ENCODE results near the gene DTD1.
A peak's percentile ranks its signal among the peaks of the same experiment; 100 is the strongest.

The DTD1 gene

DNA sequence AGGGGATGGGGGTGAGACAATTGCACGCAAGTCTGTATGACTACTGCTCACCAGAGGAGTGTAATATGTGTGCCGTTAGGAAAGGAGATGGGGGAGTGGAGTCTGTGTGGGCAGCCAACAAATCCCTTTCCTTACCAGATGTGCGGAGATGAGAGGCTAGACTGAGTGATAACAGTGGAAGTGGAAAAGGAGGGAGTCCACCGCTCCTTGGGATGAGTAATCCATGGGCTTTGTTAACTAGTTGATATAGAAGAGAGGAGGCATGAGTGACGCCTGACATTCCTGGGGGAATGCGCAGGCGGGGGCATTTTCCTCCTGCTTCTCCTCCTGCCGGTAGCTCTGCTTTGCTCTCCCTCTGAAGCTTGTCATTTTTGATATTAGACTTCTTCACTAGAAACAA is 34.1 kb upstream of the DTD1 start:
- no peaks in the 10 kb centered on the region for H3F3A ChIP-seq (ENCODE audit: low read depth)
- TF ChIP-seq EZH2phosphoT487 (IDR thresholded peaks at IDR 0.05; ENCODE audit: borderline replicate concordance), result no peak
- TF ChIP-seq, protein P1, sequence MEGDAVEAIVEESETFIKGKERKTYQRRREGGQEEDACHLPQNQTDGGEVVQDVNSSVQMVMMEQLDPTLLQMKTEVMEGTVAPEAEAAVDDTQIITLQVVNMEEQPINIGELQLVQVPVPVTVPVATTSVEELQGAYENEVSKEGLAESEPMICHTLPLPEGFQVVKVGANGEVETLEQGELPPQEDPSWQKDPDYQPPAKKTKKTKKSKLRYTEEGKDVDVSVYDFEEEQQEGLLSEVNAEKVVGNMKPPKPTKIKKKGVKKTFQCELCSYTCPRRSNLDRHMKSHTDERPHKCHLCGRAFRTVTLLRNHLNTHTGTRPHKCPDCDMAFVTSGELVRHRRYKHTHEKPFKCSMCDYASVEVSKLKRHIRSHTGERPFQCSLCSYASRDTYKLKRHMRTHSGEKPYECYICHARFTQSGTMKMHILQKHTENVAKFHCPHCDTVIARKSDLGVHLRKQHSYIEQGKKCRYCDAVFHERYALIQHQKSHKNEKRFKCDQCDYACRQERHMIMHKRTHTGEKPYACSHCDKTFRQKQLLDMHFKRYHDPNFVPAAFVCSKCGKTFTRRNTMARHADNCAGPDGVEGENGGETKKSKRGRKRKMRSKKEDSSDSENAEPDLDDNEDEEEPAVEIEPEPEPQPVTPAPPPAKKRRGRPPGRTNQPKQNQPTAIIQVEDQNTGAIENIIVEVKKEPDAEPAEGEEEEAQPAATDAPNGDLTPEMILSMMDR (conservative IDR thresholded peaks at IDR 0.05; ENCODE audit: low read length), result no peak
- H3K9me3 ChIP-seq (ENCODE audit: insufficient read depth, low read depth, low read length), result no peaks in the 10 kb centered on the region
- no peak overlapping the region for H3K4me3 ChIP-seq (ENCODE audit: low read length, poor library complexity, severe bottlenecking)
- no peaks in the 10 kb centered on the region for H3K4me1 ChIP-seq (ENCODE audit: insufficient read depth, low read length, poor library complexity, severe bottlenecking)
- H4K20me1 ChIP-seq (ENCODE audit: insufficient read depth, low read length, poor library complexity, severe bottlenecking), result no peaks in the 10 kb centered on the region
- H3K36me3 ChIP-seq (ENCODE audit: insufficient read depth, low read length), result peaks cover 61% of the 10 kb centered on the region; the same call in 1 of the 2 replicates
- H3K4me2 ChIP-seq (ENCODE audit: low read depth, low read length, poor library complexity, severe bottlenecking), result no peak overlapping the region
- H2AFZ ChIP-seq (ENCODE audit: low read length), result no peak overlapping the region
- H3K27me3 ChIP-seq (ENCODE audit: insufficient read depth, low read length, poor library complexity, severe bottlenecking), result no peaks in the 10 kb centered on the region
- H3K79me2 ChIP-seq (ENCODE audit: insufficient read depth, low read length), result no peaks in the 10 kb centered on the region
- no peak overlapping the region for H3K9ac ChIP-seq (ENCODE audit: low read depth, low read length, poor library complexity, severe bottlenecking)
- H3K9me2 ChIP-seq (replicated peaks; ENCODE audit: low read depth, low read length), result no peaks in the 10 kb centered on the region

DNA sequence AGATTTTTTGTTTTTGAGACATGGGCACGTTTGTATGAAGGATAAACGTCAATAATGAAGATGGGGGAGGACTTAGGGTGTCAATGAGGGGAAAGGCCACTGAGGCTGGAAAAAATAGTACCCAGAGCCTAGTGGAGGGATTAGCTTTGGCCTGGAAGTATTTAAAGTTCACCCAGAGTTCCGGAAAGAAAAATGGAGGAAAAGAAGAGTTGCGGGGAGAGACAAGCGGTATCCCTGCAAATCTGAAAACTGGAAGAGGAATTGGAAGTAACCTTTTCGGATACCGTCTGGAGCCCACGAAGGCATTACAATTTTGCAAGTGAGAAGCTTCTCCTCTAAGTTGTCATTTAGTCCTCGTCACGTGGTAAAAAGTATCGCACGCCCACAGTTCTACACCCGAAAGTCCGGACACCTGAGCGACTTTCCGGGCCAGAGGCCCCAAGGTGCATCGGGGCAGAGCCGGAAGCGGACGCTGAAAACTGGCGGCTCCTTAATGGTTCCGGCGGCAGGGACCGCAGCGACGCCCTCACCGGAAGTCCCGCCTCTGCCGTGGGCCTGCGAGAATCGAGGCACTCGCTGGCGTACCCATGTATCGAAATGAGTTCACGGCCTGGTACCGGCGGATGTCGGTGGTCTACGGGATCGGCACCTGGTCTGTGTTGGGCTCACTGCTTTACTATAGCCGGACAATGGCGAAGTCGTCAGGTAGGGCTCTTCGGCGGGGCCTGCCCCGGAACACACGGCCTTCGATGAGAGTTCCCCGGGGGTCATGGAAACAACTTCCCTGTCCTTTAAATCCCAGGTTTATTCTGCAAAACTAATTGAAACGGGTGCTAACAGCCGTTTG is 20.7 kb upstream of the DTD1 start, which contains the start of gene SMIM26:
TSS of gene SMIM26 (plus strand) at position 541 of the 847 bp plus-strand sequence. CDS start at position 588, 47 bp downstream.
- H3F3A ChIP-seq (ENCODE audit: low read depth), result no peaks in the 10 kb centered on the region
- H3K4me1 ChIP-seq (ENCODE audit: insufficient read depth, low read length, poor library complexity, severe bottlenecking), result peaks cover 16% of the 10 kb centered on the region
- H3K9me2 ChIP-seq (replicated peaks; ENCODE audit: low read depth, low read length), result no peaks in the 10 kb centered on the region
- H3K9ac ChIP-seq (ENCODE audit: low read depth, low read length, poor library complexity, severe bottlenecking), result peak within 1 kb of the TSS; percentile 91
- H3K79me2 ChIP-seq (ENCODE audit: insufficient read depth, low read length), result peaks cover 26% of the 10 kb centered on the region
- peak within 1 kb of the TSS; percentile 91 for H2AFZ ChIP-seq (ENCODE audit: low read length)
- H3K9me3 ChIP-seq (ENCODE audit: insufficient read depth, low read depth, low read length), result no peaks in the 10 kb centered on the region
- H3K27me3 ChIP-seq (ENCODE audit: insufficient read depth, low read length, poor library complexity, severe bottlenecking), result no peaks in the 10 kb centered on the region
- H3K4me2 ChIP-seq (ENCODE audit: low read depth, low read length, poor library complexity, severe bottlenecking), result peak within 1 kb of the TSS; percentile 80
- TF ChIP-seq EZH2phosphoT487 (IDR thresholded peaks at IDR 0.05; ENCODE audit: borderline replicate concordance), result no peak
- TF ChIP-seq, protein P1 (conservative IDR thresholded peaks at IDR 0.05; ENCODE audit: low read length), result no peak
- H4K20me1 ChIP-seq (ENCODE audit: insufficient read depth, low read length, poor library complexity, severe bottlenecking), result no peaks in the 10 kb centered on the region
- peaks cover 13% of the 10 kb centered on the region; the same call in 1 of the 2 replicates for H3K36me3 ChIP-seq (ENCODE audit: insufficient read depth, low read length)
- peak within 1 kb of the TSS; percentile 92 for H3K4me3 ChIP-seq (ENCODE audit: low read length, poor library complexity, severe bottlenecking)

DNA sequence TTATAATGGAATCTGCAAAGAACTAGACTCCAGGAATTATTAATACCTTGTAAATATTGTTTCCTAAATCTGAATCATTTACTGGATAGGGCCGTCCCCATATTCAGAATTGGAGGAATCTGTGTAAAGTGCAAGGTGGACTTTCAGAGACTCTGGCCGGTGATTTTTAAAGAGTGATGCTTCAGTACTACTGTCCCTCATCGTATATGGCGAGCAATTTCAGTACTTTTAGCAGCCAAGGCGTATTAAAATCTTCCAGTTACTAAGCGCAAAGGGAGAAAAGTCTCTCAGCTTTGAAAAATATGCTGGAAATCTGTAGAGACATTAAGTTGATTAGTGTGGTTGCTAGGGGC is 20.1 kb upstream of the DTD1 start:
- TF ChIP-seq EZH2phosphoT487 (IDR thresholded peaks at IDR 0.05; ENCODE audit: borderline replicate concordance), result no peak
- TF ChIP-seq, protein P1 (conservative IDR thresholded peaks at IDR 0.05; ENCODE audit: low read length), result no peak
- no peaks in the 10 kb centered on the region for H3F3A ChIP-seq (ENCODE audit: low read depth)
- peaks cover 26% of the 10 kb centered on the region for H3K79me2 ChIP-seq (ENCODE audit: insufficient read depth, low read length)
- H3K9me3 ChIP-seq (ENCODE audit: insufficient read depth, low read depth, low read length), result no peaks in the 10 kb centered on the region
- H3K9ac ChIP-seq (ENCODE audit: low read depth, low read length, poor library complexity, severe bottlenecking), result peak overlapping the region; percentile 91
- H4K20me1 ChIP-seq (ENCODE audit: insufficient read depth, low read length, poor library complexity, severe bottlenecking), result no peaks in the 10 kb centered on the region
- peak overlapping the region; percentile 91 for H2AFZ ChIP-seq (ENCODE audit: low read length)
- peak overlapping the region; percentile 80 for H3K4me2 ChIP-seq (ENCODE audit: low read depth, low read length, poor library complexity, severe bottlenecking)
- H3K4me3 ChIP-seq (ENCODE audit: low read length, poor library complexity, severe bottlenecking), result peak overlapping the region; percentile 92
- no peaks in the 10 kb centered on the region for H3K27me3 ChIP-seq (ENCODE audit: insufficient read depth, low read length, poor library complexity, severe bottlenecking)
- peaks cover 7% of the 10 kb centered on the region; the same call in 1 of the 2 replicates for H3K36me3 ChIP-seq (ENCODE audit: insufficient read depth, low read length)
- H3K9me2 ChIP-seq (replicated peaks; ENCODE audit: low read depth, low read length), result no peaks in the 10 kb centered on the region
- peaks cover 16% of the 10 kb centered on the region for H3K4me1 ChIP-seq (ENCODE audit: insufficient read depth, low read length, poor library complexity, severe bottlenecking)

Data from Loucy (cell line).